H9 (cell line): ENCODE measurements around the gene OSBPL2. TPM values are rescaled to one million over a fixed set of nuclear protein-coding genes. Genes with fewer than 3 reads are reported as not detected.

ENCODE experiments used
- DNase-seq: peaks from one replicate; pipeline ENCODE4 v3.0.0-alpha.2; 2017
- H2AFZ ChIP-seq: one replicate; pipeline ENCODE4 v1.6.1; 2013; ENCODE audit warnings: mild to moderate bottlenecking, low read length, control low read depth, moderate library complexity
- H2AK5ac ChIP-seq: 2 replicates; pipeline ENCODE4 v1.6.1; 2013; ENCODE audit warnings: low read length, control low read depth, mixed read lengths; ENCODE audit not compliant: insufficient read length
- H2BK120ac ChIP-seq: one replicate; pipeline ENCODE4 v1.6.1; 2013; ENCODE audit warnings: low read depth, mild to moderate bottlenecking, low read length, control low read depth, inconsistent platforms; ENCODE audit not compliant: poor library complexity, severe bottlenecking
- H2BK12ac ChIP-seq: 2 replicates; pipeline ENCODE4 v1.6.1; 2013; ENCODE audit warnings: low read length, control low read depth, mixed read lengths, low read depth; ENCODE audit not compliant: insufficient read length
- H2BK15ac ChIP-seq: 2 replicates; pipeline ENCODE4 v1.6.1; 2013; ENCODE audit warnings: low read depth, low read length, control low read depth
- H2BK20ac ChIP-seq: one replicate; pipeline ENCODE4 v1.6.1; 2013; ENCODE audit warnings: low read depth, mild to moderate bottlenecking, low read length, control low read depth, inconsistent platforms; ENCODE audit not compliant: poor library complexity, severe bottlenecking
- H2BK5ac ChIP-seq: 2 replicates; pipeline ENCODE4 v1.6.1; 2013; ENCODE audit warnings: low read length, control low read depth, mixed read lengths; ENCODE audit not compliant: insufficient read length
- H3K14ac ChIP-seq: 2 replicates; pipeline ENCODE4 v1.6.1; 2013; ENCODE audit warnings: low read length, control low read depth; ENCODE audit not compliant: insufficient read depth
- H3K18ac ChIP-seq: 2 replicates; pipeline ENCODE4 v1.6.1; 2013; ENCODE audit warnings: low read depth, mild to moderate bottlenecking, mixed read lengths, low read length, control low read depth; ENCODE audit not compliant: insufficient read length
- H3K23ac ChIP-seq: 2 replicates; pipeline ENCODE4 v1.6.1; 2013; ENCODE audit warnings: low read length, control low read depth, mixed read lengths, low read depth; ENCODE audit not compliant: insufficient read length
- H3K23me2 ChIP-seq: 2 replicates; pipeline ENCODE4 v1.6.1; 2013; ENCODE audit warnings: low read depth, mild to moderate bottlenecking, mixed read lengths, low read length, control low read depth; ENCODE audit not compliant: insufficient read length, poor library complexity, severe bottlenecking
- H3K27ac ChIP-seq: 2 replicates; pipeline ENCODE4 v1.5.1; 2013; ENCODE audit warnings: low read length, control low read depth, mixed read lengths, low read depth; ENCODE audit not compliant: insufficient read length
- H3K27me3 ChIP-seq: 2 replicates; pipeline ENCODE4 v1.6.1; 2013; ENCODE audit warnings: low read length, control low read depth, inconsistent platforms; ENCODE audit not compliant: insufficient read depth
- H3K4ac ChIP-seq: 2 replicates; pipeline ENCODE4 v1.6.1; 2013; ENCODE audit warnings: low read depth, mild to moderate bottlenecking, control low read depth, inconsistent platforms, low read length, moderate library complexity
- H3K4me1 ChIP-seq: 2 replicates; pipeline ENCODE4 v1.6.1; 2013; ENCODE audit warnings: low read length, control low read depth, inconsistent platforms; ENCODE audit not compliant: insufficient read depth
- H3K4me2 ChIP-seq: 2 replicates; pipeline ENCODE4 v1.6.1; 2013; ENCODE audit warnings: low read length, control low read depth, mixed read lengths; ENCODE audit not compliant: insufficient read length, insufficient read depth
- H3K56ac ChIP-seq: 2 replicates; pipeline ENCODE4 v1.6.1; 2013; ENCODE audit warnings: low read depth, mild to moderate bottlenecking, mixed read lengths, low read length, control low read depth; ENCODE audit not compliant: insufficient read length
- H3K79me1 ChIP-seq: 2 replicates; pipeline ENCODE4 v1.6.1; 2013; ENCODE audit warnings: low read depth, mild to moderate bottlenecking, moderate library complexity, low read length, control low read depth, inconsistent platforms; ENCODE audit not compliant: insufficient read depth, poor library complexity, severe bottlenecking
- H3K79me2 ChIP-seq: 2 replicates; pipeline ENCODE4 v1.6.1; 2013; ENCODE audit warnings: low read length, control low read depth, inconsistent platforms; ENCODE audit not compliant: insufficient read depth
- H3K9ac ChIP-seq: 2 replicates; pipeline ENCODE4 v1.6.1; 2013; ENCODE audit warnings: low read length, control low read depth, mixed read lengths; ENCODE audit not compliant: insufficient read length; ENCODE audit errors: extremely low read depth
- H3K9me3 ChIP-seq: one replicate; pipeline ENCODE4 v1.6.1; 2013; ENCODE audit warnings: low read depth, low read length, inconsistent platforms; ENCODE audit not compliant: control insufficient read depth
- H3T11ph ChIP-seq: one replicate; pipeline ENCODE4 v1.6.1; 2013; ENCODE audit warnings: mild to moderate bottlenecking, low read length, control low read depth, inconsistent platforms
- H4K20me1 ChIP-seq: one replicate; pipeline ENCODE4 v1.6.1; 2013; ENCODE audit not compliant: control insufficient read depth, insufficient read length, insufficient read depth
- H4K5ac ChIP-seq: 2 replicates; pipeline ENCODE4 v1.6.1; 2013; ENCODE audit warnings: low read depth, mild to moderate bottlenecking, mixed read lengths, low read length, control low read depth; ENCODE audit not compliant: insufficient read length
- H4K8ac ChIP-seq: replicated peaks from 2 replicates; pipeline ENCODE4 v1.6.1; 2013; ENCODE audit warnings: low read length, control low read depth, mixed read lengths, low read depth; ENCODE audit not compliant: insufficient read length
- H4K91ac ChIP-seq: 2 replicates; pipeline ENCODE4 v1.6.1; 2013; ENCODE audit warnings: low read depth, mild to moderate bottlenecking, moderate library complexity, mixed read lengths, low read length, control low read depth; ENCODE audit not compliant: insufficient read length
- H3K27ac Mint-ChIP-seq, 3 experiments: 2 replicates in 2 of 3; 3 replicates in 1 of 3; pipeline ENCODE4 v1.8.0; 2020 to 2021; ENCODE audit warnings: mixed read lengths in 3 of 3, mild to moderate bottlenecking in 1 of 3, moderate library complexity in 1 of 3
- H3K27me3 Mint-ChIP-seq: 2 replicates; pipeline ENCODE4 v1.8.0; 2021; ENCODE audit warnings: low read depth, mild to moderate bottlenecking, moderate library complexity, mixed read lengths
- H3K36me3 Mint-ChIP-seq, 3 experiments: 2 replicates in 2 of 3; 3 replicates in 1 of 3; pipeline ENCODE4 v1.8.0; 2020 to 2021; ENCODE audit warnings: low read depth in 3 of 3, mixed read lengths in 3 of 3; ENCODE audit not compliant: insufficient read depth in 1 of 3
- H3K4me1 Mint-ChIP-seq, 2 experiments: 2 replicates each; pipeline ENCODE4 v1.8.0; 2020; ENCODE audit warnings: mixed read lengths in 2 of 2
- H3K4me3 Mint-ChIP-seq, 2 experiments: 2 replicates in 1 of 2; 3 replicates in 1 of 2; pipeline ENCODE4 v1.8.0; 2020 to 2021; ENCODE audit warnings: mild to moderate bottlenecking in 2 of 2, mixed read lengths in 2 of 2, moderate library complexity in 1 of 2
- H3K9me3 Mint-ChIP-seq, 2 experiments: 2 replicates in 1 of 2; 3 replicates in 1 of 2; pipeline ENCODE4 v1.8.0; 2020; ENCODE audit warnings: mild to moderate bottlenecking in 2 of 2, mixed read lengths in 2 of 2, moderate library complexity in 1 of 2
- CTCF ChIP-seq: fragments of 200-600 bp; sonication (generic); conservative IDR thresholded peaks from 3 replicates; pipeline ENCODE4 v1.8.0; 2021; ENCODE audit warnings: antibody characterized with exemption, mild to moderate bottlenecking
- WGBS: extraction: QIAGEN DNeasy Blood & Tissue Kit; methylation state at CpG from one replicate; pipeline ENCODE4 v1.1.7; 2013; ENCODE audit warnings: missing lambda C conversion rate, low lambda C conversion rate, mixed read lengths; ENCODE audit not compliant: insufficient read length; ENCODE audit errors: extremely low coverage; 5-methylcytosine and 5-hydroxymethylcytosine counted together
- total RNA-seq: library from RNA; stranded (reverse); gene quantifications from 2 replicates; pipeline ENCODE4 v1.2.1, GENCODE V29; 2021

Gene OSBPL2
- total RNA-seq, 1 experiment from 2014 or later: 47.3 TPM

- Histone ChIP-seq H3K27ac (no peak overlapping the region), H3K9ac (no peak overlapping the region), H4K5ac (no peak overlapping the region), H3K14ac (no peak overlapping the region; the same call in 1 of the 2 replicates), H2BK20ac (no peak overlapping the region), H3K79me1 (no peaks in the 10 kb centered on the region), H3K9me3 (no peaks in the 10 kb centered on the region), H4K20me1 (no peaks in the 10 kb centered on the region), H2BK120ac (no peak overlapping the region), H2BK5ac (no peak overlapping the region), H3K23me2 (peaks cover 12% of the 10 kb centered on the region), H2BK15ac (no peak overlapping the region), H2BK12ac (no peak overlapping the region), H3K79me2 (no peaks in the 10 kb centered on the region), H4K91ac (no peak overlapping the region), H3K4me2 (no peak overlapping the region), H3K4ac (no peak overlapping the region), H3K4me1 (no peaks in the 10 kb centered on the region), H4K8ac (no peak overlapping the region), H2AK5ac (no peak overlapping the region), H3T11ph (no peak overlapping the region), H3K27me3 (peaks cover 28% of the 10 kb centered on the region; the same call in 1 of the 2 replicates), H3K18ac (no peak overlapping the region), H3K56ac (no peak overlapping the region), H2AFZ (no peak overlapping the region), H3K23ac (no peak overlapping the region)
- Mint-ChIP-seq H3K4me1 (peaks cover 14 to 36% of the 10 kb centered on the region in 2 experiments), H3K4me3 (no peak overlapping the region), H3K27ac (no peak overlapping the region), H3K9me3 (no peaks in the 10 kb centered on the region), H3K27me3 (peaks cover 74% of the 10 kb centered on the region), H3K36me3 (no peaks in the 10 kb centered on the region)
- TF ChIP-seq CTCF: no peak
- no CpG with 5 or more reads among the region's 26 CpGs for WGBS
- DNase-seq: no peak
Observed at GRCh38 chr20:62216636-62217566, 21.4 kb upstream of the OSBPL2 start.
